AG09309 (cell line): Measurements from ENCODE around the gene SPOUT1.
"Not testable (repeated sequence)": the region's sequence is repeated elsewhere in the genome, so short reads cannot be mapped to it uniquely, and the experiment has no call there.

Experiments
- DNase-seq: peaks from one replicate; pipeline ENCODE4 v3.0.0-alpha.2; 2010; ENCODE audit warnings: low read depth
- H3K4me3 ChIP-seq: 2 replicates; pipeline ENCODE4 v1.5.1; 2011; ENCODE audit warnings: mild to moderate bottlenecking, low read depth, low read length, moderate library complexity; ENCODE audit not compliant: control insufficient read depth
- TF ChIP-seq, protein P1 (sequence below): IDR thresholded peaks from 2 replicates; pipeline ENCODE4 v1.5.1; 2011; ENCODE audit warnings: mild to moderate bottlenecking, low read depth, low read length, inconsistent platforms; ENCODE audit not compliant: insufficient read depth, control insufficient read depth; ENCODE audit errors: missing control alignments

Gene SPOUT1

DNA sequence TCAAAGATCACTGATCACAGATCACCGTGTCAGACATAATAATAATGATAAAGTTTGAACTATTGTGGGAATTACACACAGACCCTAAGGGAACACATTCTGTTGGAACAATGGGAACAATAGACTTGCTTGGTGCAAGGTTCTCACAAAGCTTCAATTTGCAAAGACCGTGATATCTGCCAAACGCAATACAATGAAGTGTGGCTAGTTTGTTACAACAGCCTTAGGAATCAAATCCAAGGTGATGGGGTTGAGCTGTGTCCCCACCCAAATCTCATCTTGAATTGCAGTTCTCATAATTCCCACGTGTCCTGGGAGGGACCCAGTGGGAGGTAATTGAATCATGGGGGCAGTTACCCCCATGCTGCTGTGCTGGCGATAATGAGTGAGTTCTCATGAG lies 31.3 kb upstream of the SPOUT1 start:
- TF ChIP-seq, protein P1, sequence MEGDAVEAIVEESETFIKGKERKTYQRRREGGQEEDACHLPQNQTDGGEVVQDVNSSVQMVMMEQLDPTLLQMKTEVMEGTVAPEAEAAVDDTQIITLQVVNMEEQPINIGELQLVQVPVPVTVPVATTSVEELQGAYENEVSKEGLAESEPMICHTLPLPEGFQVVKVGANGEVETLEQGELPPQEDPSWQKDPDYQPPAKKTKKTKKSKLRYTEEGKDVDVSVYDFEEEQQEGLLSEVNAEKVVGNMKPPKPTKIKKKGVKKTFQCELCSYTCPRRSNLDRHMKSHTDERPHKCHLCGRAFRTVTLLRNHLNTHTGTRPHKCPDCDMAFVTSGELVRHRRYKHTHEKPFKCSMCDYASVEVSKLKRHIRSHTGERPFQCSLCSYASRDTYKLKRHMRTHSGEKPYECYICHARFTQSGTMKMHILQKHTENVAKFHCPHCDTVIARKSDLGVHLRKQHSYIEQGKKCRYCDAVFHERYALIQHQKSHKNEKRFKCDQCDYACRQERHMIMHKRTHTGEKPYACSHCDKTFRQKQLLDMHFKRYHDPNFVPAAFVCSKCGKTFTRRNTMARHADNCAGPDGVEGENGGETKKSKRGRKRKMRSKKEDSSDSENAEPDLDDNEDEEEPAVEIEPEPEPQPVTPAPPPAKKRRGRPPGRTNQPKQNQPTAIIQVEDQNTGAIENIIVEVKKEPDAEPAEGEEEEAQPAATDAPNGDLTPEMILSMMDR, result no peak
- no peak for DNase-seq
- H3K4me3 ChIP-seq, result no peak overlapping the region

DNA sequence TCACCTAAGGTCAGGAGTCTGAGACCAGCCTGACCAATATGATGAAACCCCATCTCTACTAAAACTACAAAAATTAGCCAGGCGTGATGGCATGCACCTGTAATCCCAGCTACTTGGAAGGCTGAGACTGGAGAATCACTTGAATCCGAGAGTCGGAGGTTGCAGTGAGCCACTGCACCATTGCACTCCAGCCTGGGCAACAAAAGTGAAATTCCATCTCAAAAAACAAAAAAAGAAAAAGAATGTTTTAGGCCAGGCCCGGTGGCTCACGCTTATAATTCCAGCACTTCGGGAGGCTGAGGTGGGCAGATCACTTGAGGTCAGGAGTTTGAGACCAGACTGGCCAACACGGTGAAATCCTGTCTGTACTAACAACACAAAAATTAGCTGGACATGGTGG lies 28.9 kb upstream of the SPOUT1 start:
- not testable (repeated sequence) for DNase-seq

DNA sequence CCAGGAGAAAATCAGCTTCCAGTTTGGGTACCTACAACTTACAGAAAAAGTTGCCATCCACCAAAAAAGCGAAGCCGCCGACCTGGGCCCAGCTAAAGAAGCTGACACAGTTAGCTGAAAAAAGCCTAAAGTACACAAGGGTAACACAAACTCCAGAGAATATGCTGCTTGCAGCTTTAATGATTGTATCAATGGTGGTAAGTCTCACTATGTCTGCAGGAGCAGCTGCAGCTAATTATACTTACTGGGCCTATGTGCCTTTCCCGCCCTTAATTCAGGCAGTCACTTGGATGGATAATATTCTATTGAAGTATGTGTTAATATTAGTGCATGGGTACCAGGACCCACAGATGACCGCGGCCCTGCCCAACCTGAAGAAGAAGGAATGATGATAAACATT lies 24.9 kb upstream of the SPOUT1 start:
- not testable (repeated sequence) for H3K4me3 ChIP-seq, DNase-seq

More for the DNA sequence above, 28.9 kb upstream of the SPOUT1 start:
- H3K4me3 ChIP-seq, result not testable (repeated sequence)

DNA sequence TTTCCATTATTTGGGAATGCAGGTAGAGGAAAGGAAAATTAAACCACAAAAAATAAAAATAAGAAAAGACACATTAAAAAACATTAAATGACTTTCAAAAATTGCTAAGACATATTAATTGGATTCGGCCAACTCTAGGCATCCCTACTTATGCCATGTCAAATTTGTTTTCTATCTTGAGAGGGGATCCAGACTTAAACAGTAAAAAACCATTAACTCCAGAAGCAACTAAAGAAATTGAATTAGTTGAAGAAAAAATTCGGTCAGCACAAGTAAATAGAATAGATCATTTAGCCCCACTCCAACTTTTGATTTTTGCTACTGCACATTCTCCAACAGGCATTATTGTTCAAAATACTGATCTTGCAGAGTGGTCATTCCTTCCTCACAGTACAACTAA lies 23.1 kb upstream of the SPOUT1 start:
- H3K4me3 ChIP-seq, DNase-seq: not testable (repeated sequence)

DNA sequence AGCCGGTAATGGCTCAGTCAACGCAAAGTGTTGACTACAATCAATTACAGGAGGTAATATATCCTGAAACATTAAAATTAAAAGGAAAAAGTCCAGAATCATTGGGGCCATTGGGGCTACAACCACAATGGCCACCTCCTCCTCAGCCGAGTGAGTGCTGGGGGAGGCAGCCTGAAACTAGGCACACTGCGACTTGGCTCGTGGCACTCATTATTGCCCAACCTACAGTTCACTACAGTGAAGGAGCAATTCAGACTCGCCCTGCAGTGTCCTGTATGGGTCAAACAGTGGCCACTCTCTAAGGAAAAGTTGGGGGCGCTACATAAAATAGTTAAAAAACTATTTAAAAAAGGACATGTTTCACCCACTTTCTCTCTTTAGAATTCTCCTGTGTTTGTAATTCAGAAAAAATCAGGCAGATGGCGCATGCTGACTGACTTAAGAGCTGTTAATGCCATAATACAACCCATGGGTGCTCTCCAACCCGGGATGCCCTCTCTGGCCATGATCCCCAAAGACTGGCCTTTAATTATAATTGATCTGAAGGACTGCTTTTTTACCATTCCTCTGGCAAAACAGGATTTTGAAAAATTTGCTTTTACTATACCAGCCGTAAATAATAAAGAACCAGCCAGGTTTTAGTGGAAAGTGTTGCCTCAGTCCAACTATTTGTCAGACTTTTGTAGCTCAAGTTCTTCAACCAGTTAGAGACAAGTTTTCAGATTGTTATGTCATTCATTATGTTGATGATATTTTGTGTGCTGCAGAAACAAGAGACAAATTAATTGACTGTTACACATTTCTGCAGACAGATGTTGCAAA lies 22.4 kb upstream of the SPOUT1 start:
- DNase-seq, result peak; percentile 8
- not testable (repeated sequence) for H3K4me3 ChIP-seq
- TF ChIP-seq, protein P1, result peak; percentile 46

DNA sequence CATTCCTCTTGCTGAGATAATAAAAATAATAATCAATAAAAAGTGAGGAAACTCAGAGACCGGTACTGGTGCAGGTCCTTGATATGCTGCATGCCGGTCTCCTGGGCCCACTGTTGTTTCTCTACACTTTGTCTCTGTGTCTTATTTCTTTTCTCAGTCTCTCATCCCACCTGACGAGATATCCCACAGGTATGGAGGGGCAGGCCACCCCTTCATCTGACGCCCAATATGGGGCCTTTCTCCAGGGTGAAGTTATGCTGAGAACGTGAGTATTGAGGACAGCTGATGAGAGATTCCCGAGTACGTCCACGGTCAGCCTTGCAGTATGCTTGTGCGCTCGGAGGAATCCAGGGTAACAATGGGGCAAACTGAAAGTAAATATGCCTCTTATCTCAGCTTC lies 21.4 kb upstream of the SPOUT1 start:
- H3K4me3 ChIP-seq, DNase-seq: not testable (repeated sequence)

DNA sequence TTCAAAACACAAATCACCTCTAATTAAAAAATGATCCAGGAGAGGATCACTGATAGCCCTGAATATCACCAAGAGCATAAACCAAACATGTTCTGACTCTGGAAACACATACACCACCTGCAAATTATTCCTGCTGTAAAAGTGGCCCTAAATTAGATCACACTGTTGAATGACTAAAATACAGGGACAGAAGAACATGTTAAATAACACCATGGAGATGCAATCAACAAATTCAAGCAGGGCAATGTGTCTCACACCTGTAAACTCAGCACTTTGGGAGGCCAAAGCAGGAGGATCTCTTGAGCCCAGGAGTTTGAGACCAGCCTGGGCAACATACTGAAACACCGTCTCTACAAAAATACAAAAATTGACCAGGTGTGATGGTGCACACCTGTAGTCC lies 18.2 kb upstream of the SPOUT1 start:
- DNase-seq, result no peak
- TF ChIP-seq, protein P1, result no peak
- H3K4me3 ChIP-seq, result no peak overlapping the region

DNA sequence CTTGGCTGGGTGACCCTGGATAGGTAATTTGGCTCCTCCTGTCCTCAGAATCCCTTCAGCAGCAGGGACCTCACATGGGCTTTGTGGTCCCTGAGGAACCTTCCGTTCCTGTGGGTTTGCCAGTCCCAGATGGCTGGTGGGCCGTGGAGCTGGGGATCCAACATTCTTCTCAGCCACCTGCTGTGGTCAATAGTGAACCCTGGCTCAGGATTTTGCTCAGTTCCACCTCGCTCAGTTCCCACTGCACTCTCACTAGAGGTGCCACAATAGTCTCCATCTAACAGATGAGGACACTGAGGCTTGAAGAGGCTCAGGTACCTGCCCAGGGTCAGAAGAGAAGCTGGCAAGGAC lies 17.1 kb upstream of the SPOUT1 start:
- H3K4me3 ChIP-seq, result no peak overlapping the region
- no peak for DNase-seq
- TF ChIP-seq, protein P1, result no peak

DNA sequence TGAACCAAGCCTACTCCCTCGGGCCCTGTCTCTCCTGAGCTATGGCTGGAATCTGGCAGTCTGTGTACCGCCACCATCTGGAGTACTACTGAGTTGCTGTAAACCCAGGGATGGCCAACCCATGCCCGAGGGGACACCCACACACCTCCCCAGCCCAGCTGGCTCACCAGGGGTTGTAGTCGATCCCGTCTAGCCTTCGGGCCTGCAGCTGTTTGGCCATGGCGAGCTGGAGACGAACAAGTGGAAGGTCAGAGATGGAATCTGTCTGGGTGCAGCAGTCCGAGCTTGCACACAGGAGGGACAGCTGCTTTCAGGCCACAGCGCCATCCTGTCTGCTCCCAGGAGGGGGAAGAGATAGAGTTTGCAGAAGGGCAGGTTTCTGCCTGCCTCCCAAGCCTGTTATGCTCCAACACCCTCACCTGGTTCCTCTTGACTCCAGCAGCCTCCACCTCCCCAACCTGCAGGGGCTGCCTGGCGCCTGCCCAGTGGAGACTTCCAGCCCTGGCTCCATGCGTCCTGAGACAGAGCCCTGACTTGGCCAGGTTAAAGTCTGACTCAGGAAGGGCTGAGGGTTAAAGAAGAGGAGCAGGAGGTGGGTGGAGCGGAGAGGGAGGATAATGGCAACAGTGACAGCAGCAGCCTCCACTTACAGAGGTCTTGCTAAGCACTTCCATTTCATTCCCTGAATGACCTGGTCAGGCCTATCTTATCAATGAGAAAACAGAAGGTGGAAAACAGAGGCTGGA lies 15.8 kb upstream of the SPOUT1 start:
- TF ChIP-seq, protein P1, result no peak
- no peak overlapping the region for H3K4me3 ChIP-seq
- no peak for DNase-seq

DNA sequence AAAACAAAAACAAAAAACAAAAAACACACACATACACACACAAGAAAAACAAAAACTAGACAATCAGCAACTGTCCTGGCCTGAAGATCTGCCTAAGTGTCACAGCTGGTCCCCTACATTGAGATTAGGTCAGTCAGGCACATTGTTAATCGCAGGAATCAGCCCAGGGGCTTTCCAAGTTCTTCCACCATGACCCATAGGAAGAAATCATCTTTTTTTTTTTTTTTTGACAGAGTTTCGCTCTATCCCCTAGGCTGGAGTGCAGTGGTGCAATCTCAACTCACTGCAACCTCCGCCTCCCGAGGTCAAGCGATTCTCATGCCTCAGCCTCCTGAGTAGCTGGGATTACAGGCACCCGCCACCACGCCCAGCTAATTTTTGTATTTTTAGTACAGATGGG lies 13.6 kb upstream of the SPOUT1 start:
- not testable (repeated sequence) for H3K4me3 ChIP-seq, DNase-seq
